KMS-11 (cell line): ENCODE measurements around the gene RAB11FIP3.

Source experiments
- H2AFZ ChIP-seq: fragments of 200-600 bp; sonication (generic); 2 replicates; pipeline ENCODE4 v1.6.1; 2016; ENCODE audit warnings: antibody characterized with exemption, mixed run types, low read depth
- H3K27ac ChIP-seq: fragments of 200-600 bp; sonication (generic); 2 replicates; pipeline ENCODE4 v1.6.1; 2016; ENCODE audit warnings: mild to moderate bottlenecking, mixed run types
- H3K27me3 ChIP-seq: fragments of 200-600 bp; sonication (generic); 2 replicates; pipeline ENCODE4 v1.6.1; 2017; ENCODE audit warnings: mild to moderate bottlenecking, low read depth, mixed run types, moderate library complexity; ENCODE audit not compliant: insufficient read depth
- H3K36me3 ChIP-seq: fragments of 200-600 bp; sonication (generic); 2 replicates; pipeline ENCODE4 v1.6.1; 2017; ENCODE audit warnings: mild to moderate bottlenecking, mixed run types; ENCODE audit not compliant: insufficient read depth
- H3K4me1 ChIP-seq: fragments of 200-600 bp; sonication (generic); 2 replicates; pipeline ENCODE4 v1.6.1; 2016; ENCODE audit warnings: mild to moderate bottlenecking, low read depth, mixed run types; ENCODE audit not compliant: poor library complexity, severe bottlenecking
- H3K4me2 ChIP-seq: fragments of 200-600 bp; sonication (generic); 2 replicates; pipeline ENCODE4 v1.7.0; 2016; ENCODE audit warnings: mild to moderate bottlenecking, mixed run types
- H3K4me3 ChIP-seq: fragments of 200-600 bp; sonication (generic); IDR thresholded peaks from 2 replicates; pipeline ENCODE4 v1.6.1; 2017; ENCODE audit warnings: low read depth, low read length, mixed read lengths; ENCODE audit not compliant: insufficient read depth
- H3K79me2 ChIP-seq: fragments of 200-600 bp; sonication (generic); 2 replicates; pipeline ENCODE4 v1.6.1; 2016; ENCODE audit warnings: low read depth, mixed run types; ENCODE audit not compliant: insufficient read depth
- H3K9ac ChIP-seq: fragments of 200-600 bp; sonication (generic); 2 replicates; pipeline ENCODE4 v1.6.1; 2016; ENCODE audit warnings: mild to moderate bottlenecking, mixed run types
- H4K20me1 ChIP-seq: fragments of 200-600 bp; sonication (generic); 2 replicates; pipeline ENCODE4 v1.6.1; 2016; ENCODE audit warnings: mild to moderate bottlenecking, mixed run types; ENCODE audit not compliant: insufficient read depth
- CTCF ChIP-seq: fragments of 200-600 bp; sonication (generic); conservative IDR thresholded peaks from 2 replicates; pipeline ENCODE4 v1.6.1; 2017; ENCODE audit warnings: low read depth, mild to moderate bottlenecking, antibody characterized with exemption, low read length, moderate library complexity, mixed read lengths

Gene RAB11FIP3

GRCh38 chr16:499924-500323 lies 74.5 kb downstream of the RAB11FIP3 start:
- Histone ChIP-seq H3K79me2 (no peaks in the 10 kb centered on the region), H3K27me3 (no peaks in the 10 kb centered on the region), H4K20me1 (no peaks in the 10 kb centered on the region), H3K36me3 (no peaks in the 10 kb centered on the region), H3K9ac (no peak overlapping the region), H3K4me2 (no peak overlapping the region), H3K4me1 (no peaks in the 10 kb centered on the region), H2AFZ (no peak overlapping the region), H3K4me3 (no peak overlapping the region), H3K27ac (no peak overlapping the region)
- TF ChIP-seq CTCF, result no peak

GRCh38 chr16:500709-501108 lies 75.3 kb downstream of the RAB11FIP3 start:
- Histone ChIP-seq H3K79me2 (no peaks in the 10 kb centered on the region), H2AFZ (no peak overlapping the region), H3K4me1 (no peaks in the 10 kb centered on the region), H3K4me3 (no peak overlapping the region), H3K27ac (no peak overlapping the region), H4K20me1 (no peaks in the 10 kb centered on the region), H3K36me3 (no peaks in the 10 kb centered on the region), H3K9ac (no peak overlapping the region), H3K4me2 (no peak overlapping the region), H3K27me3 (no peaks in the 10 kb centered on the region)
- no peak for TF ChIP-seq CTCF

- Histone ChIP-seq H3K79me2 (no peaks in the 10 kb centered on the region), H3K4me1 (no peaks in the 10 kb centered on the region), H3K9ac (no peak overlapping the region), H3K36me3 (no peaks in the 10 kb centered on the region), H4K20me1 (no peaks in the 10 kb centered on the region), H3K4me3 (no peak overlapping the region), H3K27ac (no peak overlapping the region), H2AFZ (no peak overlapping the region), H3K4me2 (no peak overlapping the region), H3K27me3 (no peaks in the 10 kb centered on the region)
- TF ChIP-seq CTCF, result no peak
Measured at GRCh38 chr16:502179-502943, 76.9 kb downstream of the RAB11FIP3 start.

GRCh38 chr16:503150-504071 lies 78.0 kb downstream of the RAB11FIP3 start:
- Histone ChIP-seq H3K4me3 (no peak overlapping the region), H3K27ac (no peak overlapping the region), H3K4me2 (no peak overlapping the region), H2AFZ (no peak overlapping the region), H3K4me1 (no peaks in the 10 kb centered on the region), H4K20me1 (no peaks in the 10 kb centered on the region), H3K79me2 (no peaks in the 10 kb centered on the region), H3K36me3 (no peaks in the 10 kb centered on the region), H3K9ac (no peak overlapping the region), H3K27me3 (no peaks in the 10 kb centered on the region)
- no peak for TF ChIP-seq CTCF
